OCI-LY7 (cell line): ENCODE measurements around the gene UNKL. TPM values are rescaled to one million over a fixed set of nuclear protein-coding genes. Genes with fewer than 3 reads are reported as not detected.

ENCODE experiments used
- BruUV-seq: library from RNA; stranded (reverse); fragments of 400-500 nt; replicated peaks from 2 replicates; lab custom pipeline; 2021; lab: Mats Ljungman, UMichigan
- CTCF ChIA-PET: fragments of 300-600 bp; sonication (Branson Sonifier 250); formaldehyde crosslinking; loops from one replicate; lab custom pipeline; 2022; ENCODE audit warnings: antibody characterized with exemption; ENCODE audit not compliant: unreplicated experiment; lab: Charles Lee
- POLR2A ChIA-PET: fragments of 300-600 bp; sonication (Branson Sonifier 250); formaldehyde crosslinking; loops from one replicate; lab custom pipeline; 2022; ENCODE audit warnings: antibody characterized with exemption; lab: Charles Lee
- DNase-seq: peaks from one replicate; pipeline ENCODE4 v3.0.0-alpha.2; 2015; ENCODE audit warnings: low spot score
- H2AFZ ChIP-seq: fragments of 200-600 bp; sonication (generic), shearing (Covaris generic); 2 replicates; pipeline ENCODE4 v1.6.1; 2014; ENCODE audit warnings: mild to moderate bottlenecking, antibody characterized with exemption, low read length, moderate library complexity
- H3K27ac ChIP-seq: fragments of 200-600 bp; sonication (generic); 2 replicates; pipeline ENCODE4 v1.5.1; 2014; ENCODE audit warnings: mixed run types, low read depth, mild to moderate bottlenecking, moderate library complexity, low read length, inconsistent platforms; ENCODE audit not compliant: poor library complexity, severe bottlenecking
- H3K36me3 ChIP-seq: fragments of 200-600 bp; sonication (generic); 2 replicates; pipeline ENCODE4 v1.6.1; 2014; ENCODE audit warnings: mild to moderate bottlenecking, antibody characterized with exemption, low read length, moderate library complexity, mixed read lengths; ENCODE audit not compliant: insufficient read depth
- H3K4me1 ChIP-seq: fragments of 200-600 bp; sonication (generic); 2 replicates; pipeline ENCODE4 v1.5.1; 2014; ENCODE audit warnings: mild to moderate bottlenecking, low read length; ENCODE audit not compliant: insufficient read depth, poor library complexity, severe bottlenecking
- H3K4me2 ChIP-seq: fragments of 200-600 bp; sonication (generic); 2 replicates; pipeline ENCODE4 v1.6.1; 2014; ENCODE audit warnings: mild to moderate bottlenecking, low read length
- H3K4me3 ChIP-seq: fragments of 200-600 bp; sonication (generic); 2 replicates; pipeline ENCODE4 v1.5.1; 2014; ENCODE audit warnings: mild to moderate bottlenecking, low read depth, low read length; ENCODE audit not compliant: poor library complexity, severe bottlenecking
- H3K79me2 ChIP-seq: fragments of 200-600 bp; sonication (generic); 2 replicates; pipeline ENCODE4 v1.6.1; 2016; ENCODE audit warnings: low read depth, mild to moderate bottlenecking, low read length, moderate library complexity, mixed read lengths; ENCODE audit not compliant: insufficient read depth
- H3K9me2 ChIP-seq: fragments of 200-600 bp; sonication (generic); 2 replicates; pipeline ENCODE4 v1.6.1; 2016; ENCODE audit warnings: mild to moderate bottlenecking, low read length, mixed read lengths; ENCODE audit not compliant: insufficient read depth
- H3K9me3 ChIP-seq: fragments of 200-600 bp; sonication (generic); 2 replicates; pipeline ENCODE4 v1.6.1; 2014; ENCODE audit warnings: mild to moderate bottlenecking, mixed run types, low read length, mixed read lengths
- H4K20me1 ChIP-seq: fragments of 200-600 bp; sonication (generic); 2 replicates; pipeline ENCODE4 v1.6.1; 2014; ENCODE audit warnings: mild to moderate bottlenecking, antibody characterized with exemption, low read length, moderate library complexity, mixed read lengths; ENCODE audit not compliant: insufficient read depth
- CTCF ChIP-seq: fragments of 200-600 bp; sonication (generic); conservative IDR thresholded peaks from 2 replicates; pipeline ENCODE4 v1.5.1; 2014; ENCODE audit warnings: mild to moderate bottlenecking, antibody characterized with exemption, low read length, moderate library complexity, mixed read lengths
- EZH2phosphoT487 ChIP-seq: fragments of 200-600 bp; sonication (generic); IDR thresholded peaks from 2 replicates; pipeline ENCODE4 v1.6.1; 2018; ENCODE audit warnings: low read depth, borderline replicate concordance, mild to moderate bottlenecking, mixed run types, antibody characterized with exemption, low read length, moderate library complexity, mixed read lengths
- intact Hi-C: fragments of 100-400 bp; cut with micrococcal nuclease; formaldehyde crosslinking; loops from one replicate; pipeline ENCODE4 v1.10.0; 2022; ENCODE audit not compliant: unreplicated experiment
- total RNA-seq, 2 experiments: library from RNA; depleted of rRNA in 1 of 2; stranded (reverse); fragments of >200 nt in 1 of 2; shearing (Covaris generic) in 1 of 2; gene quantifications; 2 replicates each; pipeline ENCODE4 v1.2.3, GENCODE V29; 2014 to 2022

The UNKL gene
- total RNA-seq, 2 experiments from 2014 or later, result 31.0 to 33.7 TPM

GRCh38 chr16:1432388-1433262, 18.1 kb upstream of the UNKL start:
- no TSS peak for BruUV-seq
- Histone ChIP-seq H3K27ac (no peak overlapping the region), H3K9me2 (no peaks in the 10 kb centered on the region), H3K4me1 (peaks cover 4% of the 10 kb centered on the region), H3K4me3 (no peak overlapping the region), H3K9me3 (no peaks in the 10 kb centered on the region), H3K4me2 (no peak overlapping the region), H3K79me2 (no peaks in the 10 kb centered on the region), H2AFZ (no peak overlapping the region), H4K20me1 (no peaks in the 10 kb centered on the region), H3K36me3 (no peaks in the 10 kb centered on the region)
- TF ChIP-seq CTCF, result no peak
- no peak for TF ChIP-seq EZH2phosphoT487
- CTCF ChIA-PET, result no interaction called here
- DNase-seq, result no peak
- POLR2A ChIA-PET, result no interaction called here
- intact Hi-C loops, result no loop called here

- DNase-seq, result no peak
- Histone ChIP-seq H3K4me1 (peaks cover 4% of the 10 kb centered on the region), H3K4me2 (no peak overlapping the region), H3K9me2 (no peaks in the 10 kb centered on the region), H3K4me3 (no peak overlapping the region), H3K79me2 (no peaks in the 10 kb centered on the region), H3K9me3 (no peaks in the 10 kb centered on the region), H3K36me3 (no peaks in the 10 kb centered on the region), H4K20me1 (no peaks in the 10 kb centered on the region), H3K27ac (no peak overlapping the region), H2AFZ (no peak overlapping the region)
- ChIA-PET POLR2A (no interaction called here), CTCF (no interaction called here)
- intact Hi-C loops, result no loop called here
- no peak for TF ChIP-seq EZH2phosphoT487
- no peak for TF ChIP-seq CTCF
- no TSS peak for BruUV-seq
These were observed 17.2 kb upstream of the UNKL start for GRCh38 chr16:1431497-1432270.
